Pancreas (tissue), 10 donors: ENCODE measurements around the gene ITPR1. TPM values are rescaled to one million over a fixed set of nuclear protein-coding genes. Genes with fewer than 3 reads are reported as not detected.
"Not testable (repeated sequence)": the region's sequence is repeated elsewhere in the genome, so short reads cannot be mapped to it uniquely, and the experiment has no call there.

ENCODE experiments used
- ATAC-seq, 4 donors: fragments of 200-7000 bp; cut with Tn5 transposase; one replicate each; pipeline versions ENCODE4 v1.8.0 to v1.9.1; 2020; ENCODE audit warnings: mild to moderate bottlenecking in 4 of 4, moderate library complexity in 4 of 4
- DNase-seq, 6 donors: peaks; one replicate each; pipeline ENCODE4 v3.0.0-alpha.2; 2020
- FAIRE-seq: peaks from 2 replicates; lab custom pipeline; 2012; peaks lifted over from hg19 to GRCh38; lab: Jason Lieb, UNC
- H3K27ac ChIP-seq, 4 donors: fragments of 200-600 bp; sonication (generic); 1 replicate in 3 of 4; 2 replicates in 1 of 4; pipeline versions ENCODE4 v1.5.0 to v1.8.0; 2020
- H3K27me3 ChIP-seq, 4 donors: fragments of 200-600 bp; one replicate each; pipeline ENCODE4 v1.8.0; 2021
- H3K36me3 ChIP-seq, 3 donors: fragments of 200-600 bp; sonication (generic) in 1 of 3; one replicate each; pipeline versions ENCODE4 v1.5.0 to v1.8.0; 2020 to 2021
- H3K4me1 ChIP-seq, 3 donors: fragments of 200-600 bp; one replicate each; pipeline ENCODE4 v1.8.0; 2021
- H3K4me3 ChIP-seq, 4 donors: fragments of 200-600 bp; sonication (generic) in 2 of 4; one replicate each; pipeline versions ENCODE4 v1.5.0 to v1.8.0; 2020 to 2021
- H3K9me3 ChIP-seq, 4 donors: fragments of 200-600 bp; one replicate each; pipeline ENCODE4 v1.8.0; 2021
- CTCF ChIP-seq, 4 donors: fragments of 200-600 bp; sonication (generic) in 3 of 4; IDR thresholded peaks; one replicate each; pipeline versions ENCODE4 v1.5.0 to v1.8.0; 2021; ENCODE audit warnings: antibody characterized with exemption in 4 of 4
- WGBS, 2 donors: extraction: QIAGEN DNeasy Blood & Tissue Kit; methylation state at CpG; one replicate each; pipeline ENCODE4 v1.1.7; 2013; 5-methylcytosine and 5-hydroxymethylcytosine counted together
- intact Hi-C, 3 donors: fragments of 100-400 bp; cut with DNase I; formaldehyde crosslinking; loops; one replicate each; pipeline versions ENCODE4 v1.11.1 to v1.14.2; 2022
- polyA plus RNA-seq, 2 donors: library from polyadenylated mRNA; stranded (reverse); fragments of 200-250 nt; gene quantifications; one replicate each; pipeline ENCODE4 v1.2.3, GENCODE V29; 2013
- total RNA-seq, 6 donors: library from RNA; stranded (reverse); fragmentation: NEBNext Ultra II Directional in 4 of 6; extraction: Animal tissue kit (Norgen Biotek cat#: 25700) in 4 of 6; gene quantifications; one replicate each; pipeline versions ENCODE4 v1.2.1 to v1.2.4, GENCODE V29; 2021 to 2023
- donor health status: healthy with polysubstance abuse.
- donor health status: DM: no; HTN: no; CAD: no; lungs with moderate emphysema.
- donor health status: DM: no; HTN: no; CAD: no.
- donor health status: control.
- donor health status: control.
- donor health status: Bipolar disorder and iron deficiency.
- donor health status: DM: yes; HTN: yes; CAD: no.
- donor health status: DM: no; HTN: no; CAD: no.
- donor health status: DM: no; HTN: no; CAD: no.
- donor health status: DM: yes; HTN: yes; CAD: no.

ITPR1 gene
- total and polyA plus RNA-seq, 8 donors: 4.5 to 19.1 (median 10.1) TPM

GRCh38 chr3:4758249-4758860 lies 265.2 kb downstream of the ITPR1 start:
- no peak for TF ChIP-seq CTCF (IDR thresholded peaks at IDR 0.05)
- WGBS, 2 donors: 82 to 86% methylated on average over 9 of the region's 9 CpGs

GRCh38 chr3:4758957-4759656 lies 266.0 kb downstream of the ITPR1 start:
- Histone ChIP-seq H3K36me3 (no peaks in the 10 kb centered on the region), H3K27ac (no peak overlapping the region), H3K4me3 (no peak overlapping the region), H3K27me3 (no peaks in the 10 kb centered on the region), H3K9me3 (no peaks in the 10 kb centered on the region), H3K4me1 (peaks cover 16 to 34% (median 24%) of the 10 kb centered on the region in 3 donors)
- ATAC-seq (no peak), DNase-seq (no peak), FAIRE-seq (no peak)
- intact Hi-C loops: no loop called here
- no peak for TF ChIP-seq CTCF (IDR thresholded peaks at IDR 0.05)
- 83% methylated on average over 8 of the region's 8 CpGs for WGBS, 2 donors

More at GRCh38 chr3:4758249-4758860, 265.2 kb downstream of the ITPR1 start:
- H3K27me3 ChIP-seq: no peaks in the 10 kb centered on the region
- no peak for FAIRE-seq
- no peak overlapping the region for H3K4me3 ChIP-seq
- no peaks in the 10 kb centered on the region for H3K36me3 ChIP-seq
- H3K9me3 ChIP-seq: no peaks in the 10 kb centered on the region
- no peak for DNase-seq
- no peak for ATAC-seq
- H3K27ac ChIP-seq: peak overlapping the region in 2 of 4 donors; percentile 88 to 89
- peaks cover 16 to 34% (median 24%) of the 10 kb centered on the region in 3 donors for H3K4me1 ChIP-seq
- intact Hi-C loops: no loop called here

- Histone ChIP-seq H3K9me3 (no peaks in the 10 kb centered on the region), H3K4me3 (no peak overlapping the region), H3K27ac (no peak overlapping the region), H3K27me3 (no peaks in the 10 kb centered on the region), H3K4me1 (peaks cover 16 to 34% (median 24%) of the 10 kb centered on the region in 3 donors), H3K36me3 (no peaks in the 10 kb centered on the region)
- FAIRE-seq (no peak), DNase-seq (no peak), ATAC-seq (no peak)
- no peak for TF ChIP-seq CTCF (IDR thresholded peaks at IDR 0.05)
- WGBS, 2 donors: 63 to 69% methylated on average over 12 of the region's 12 CpGs
- intact Hi-C loops: no loop called here
Measured at GRCh38 chr3:4759689-4760312, 266.7 kb downstream of the ITPR1 start.

- intact Hi-C loops: no loop called here
- 89 to 91% methylated on average over 5 of the region's 5 CpGs for WGBS, 2 donors
- H3K4me1 ChIP-seq: peaks cover 11 to 25% (median 17%) of the 10 kb centered on the region in 3 donors
- ATAC-seq: no peak
- no peak for FAIRE-seq
- H3K27ac ChIP-seq: peak overlapping the region in 2 of 4 donors; percentile 33 to 46
- H3K36me3 ChIP-seq: no peaks in the 10 kb centered on the region
- H3K27me3 ChIP-seq: no peaks in the 10 kb centered on the region
- no peak for DNase-seq
- H3K4me3 ChIP-seq: no peak overlapping the region
- H3K9me3 ChIP-seq: no peaks in the 10 kb centered on the region
- TF ChIP-seq CTCF (IDR thresholded peaks at IDR 0.05): no peak
Measured at GRCh38 chr3:4761759-4762158, 268.6 kb downstream of the ITPR1 start.

GRCh38 chr3:4762481-4763230 lies 269.5 kb downstream of the ITPR1 start:
- H3K27me3 ChIP-seq, intact Hi-C loops, H3K36me3 ChIP-seq, H3K4me3 ChIP-seq, H3K9me3 ChIP-seq, FAIRE-seq: not testable (repeated sequence)
- H3K4me1 ChIP-seq: peaks cover 8 to 19% (median 8%) of the 10 kb centered on the region in 3 donors
- DNase-seq (peak; percentile 85 to 95 (median 92)), ATAC-seq (peak; percentile 93 to 98 (median 96))
- peak overlapping the region in 2 of 4 donors; percentile 33 to 46 for H3K27ac ChIP-seq
- 69 to 73% methylated on average over 2 of the region's 2 CpGs for WGBS, 2 donors
